B cell (primary cell): ENCODE results near the gene PCDHA1. TPM values are rescaled to one million over a fixed set of nuclear protein-coding genes. Genes with fewer than 3 reads are reported as not detected.

ENCODE experiments used
- ATAC-seq: fragments of 200-7000 bp; cut with Tn5 transposase; one replicate; pipeline ENCODE4 v1.10.0; 2021; ENCODE audit warnings: low read depth, mild to moderate bottlenecking, moderate number of reproducible peaks, moderate library complexity
- CTCF ChIA-PET: fragments of 350-600 bp; sonication (Branson Sonifier 250); formaldehyde crosslinking; loops from one replicate; lab custom pipeline; 2021; ENCODE audit warnings: antibody characterized with exemption, inconsistent platforms; lab: Charles Lee
- POLR2A ChIA-PET: fragments of 350-600 bp; sonication (Branson Sonifier 250); formaldehyde crosslinking; loops from one replicate; lab custom pipeline; 2021; ENCODE audit warnings: antibody characterized with exemption; lab: Charles Lee
- DNase-seq: peaks from one replicate; pipeline ENCODE4 v3.0.0; 2013
- H2AFZ ChIP-seq: 2 replicates; pipeline ENCODE4 v1.6.1; 2012; ENCODE audit warnings: mild to moderate bottlenecking, low read depth, low read length; ENCODE audit not compliant: insufficient read depth, poor library complexity, severe bottlenecking
- H3K27ac ChIP-seq, 2 donors: 1 replicate in 1 of 2; 2 replicates in 1 of 2; pipeline ENCODE4 v1.5.1; 2012 to 2013; ENCODE audit warnings: low read length in 2 of 2, mild to moderate bottlenecking in 2 of 2, moderate library complexity in 1 of 2
- H3K27me3 ChIP-seq, 4 experiments: fragments of 200-600 bp in 1 of 4; sonication (generic) in 1 of 4; replicated peaks in 1 of 4; 1 replicate in 2 of 4; 2 replicates in 2 of 4; pipeline versions ENCODE4 v1.6.1 to v1.7.0; 2013 to 2016; ENCODE audit warnings: low read length in 3 of 4, mild to moderate bottlenecking in 2 of 4, mixed read lengths in 1 of 4, moderate library complexity in 1 of 4; ENCODE audit not compliant: insufficient read depth in 4 of 4, control insufficient read depth in 3 of 4; ENCODE audit errors: control extremely low read depth in 1 of 4
- H3K36me3 ChIP-seq, 2 experiments: replicated peaks in 1 of 2; 1 replicate in 1 of 2; 2 replicates in 1 of 2; pipeline versions ENCODE4 v1.6.1 to v1.7.1; 2013; ENCODE audit warnings: low read length in 1 of 2; ENCODE audit not compliant: insufficient read depth in 2 of 2, control insufficient read depth in 1 of 2; ENCODE audit errors: control extremely low read depth in 1 of 2, extremely low read depth in 1 of 2
- H3K4me1 ChIP-seq, 2 donors: fragments of 200-600 bp in 1 of 2; sonication (generic) in 1 of 2; 1 replicate in 1 of 2; 2 replicates in 1 of 2; pipeline versions ENCODE4 v1.5.1 to v1.6.1; 2013 to 2017; ENCODE audit warnings: low read length in 2 of 2; ENCODE audit not compliant: control insufficient read depth in 2 of 2, insufficient read depth in 2 of 2
- H3K4me2 ChIP-seq: replicated peaks from 2 replicates; pipeline ENCODE3; 2012; ENCODE audit warnings: mild to moderate bottlenecking, low read depth, low read length; ENCODE audit not compliant: poor library complexity, severe bottlenecking
- H3K4me3 ChIP-seq, 5 experiments: fragments of 200-600 bp in 1 of 5; sonication (generic) in 1 of 5; 1 replicate in 3 of 5; 2 replicates in 2 of 5; pipeline versions ENCODE4 v1.5.1 to v1.7.0; 2011 to 2016; ENCODE audit warnings: low read length in 4 of 5, mild to moderate bottlenecking in 4 of 5, low read depth in 2 of 5, control low read depth in 1 of 5, moderate library complexity in 1 of 5; ENCODE audit not compliant: insufficient read depth in 1 of 5; ENCODE audit errors: control extremely low read depth in 1 of 5, extremely low read depth in 1 of 5
- H3K79me2 ChIP-seq: fragments of 200-600 bp; sonication (generic); one replicate; pipeline ENCODE4 v1.6.0; 2016; ENCODE audit warnings: low read length; ENCODE audit not compliant: control insufficient read depth, insufficient read depth
- H3K9ac ChIP-seq: fragments of 200-600 bp; sonication (generic); 2 replicates; pipeline ENCODE4 v1.6.1; 2017; ENCODE audit warnings: mild to moderate bottlenecking, low read length, moderate library complexity
- H3K9me3 ChIP-seq, 3 donors: one replicate each; pipeline versions ENCODE4 v1.6.1 to v1.7.1; 2013; ENCODE audit warnings: low read length in 2 of 3; ENCODE audit not compliant: control insufficient read depth in 2 of 3, insufficient read depth in 1 of 3; ENCODE audit errors: control extremely low read depth in 1 of 3
- H4K20me1 ChIP-seq: 2 replicates; pipeline ENCODE4 v1.6.0; 2012; ENCODE audit warnings: mild to moderate bottlenecking, low read length; ENCODE audit not compliant: insufficient read depth, control insufficient read depth, poor library complexity, severe bottlenecking
- H3K27ac Mint-ChIP-seq: one replicate; pipeline ENCODE4 v1.8.0; 2021; ENCODE audit warnings: mixed read lengths
- H3K27me3 Mint-ChIP-seq: one replicate; pipeline ENCODE4 v1.8.0; 2021; ENCODE audit warnings: mixed read lengths
- H3K4me1 Mint-ChIP-seq: one replicate; pipeline ENCODE4 v1.8.0; 2021; ENCODE audit warnings: mixed read lengths
- H3K4me3 Mint-ChIP-seq: one replicate; pipeline ENCODE4 v1.8.0; 2021; ENCODE audit warnings: mixed read lengths
- H3K9me3 Mint-ChIP-seq: one replicate; pipeline ENCODE4 v1.8.0; 2022; ENCODE audit warnings: mixed read lengths; ENCODE audit not compliant: insufficient read depth
- EZH2 ChIP-seq: IDR thresholded peaks from 2 replicates; pipeline ENCODE4 v1.6.1; 2012; ENCODE audit warnings: borderline replicate concordance, low read depth, mild to moderate bottlenecking, moderate library complexity, low read length; ENCODE audit not compliant: insufficient read depth, poor library complexity, severe bottlenecking
- WGBS: methylation state at CpG from one replicate; pipeline ENCODE4 v1.1.5; 2013; ENCODE audit warnings: missing lambda C conversion rate; ENCODE audit not compliant: insufficient coverage; 5-methylcytosine and 5-hydroxymethylcytosine counted together
- intact Hi-C: fragments of 100-400 bp; cut with micrococcal nuclease; formaldehyde crosslinking; loops from one replicate; pipeline ENCODE4 v1.10.0; 2022
- polyA plus RNA-seq: library from polyadenylated mRNA; depleted of rRNA; stranded (reverse); fragments of >200 nt; gene quantifications from 2 replicates; pipeline ENCODE4 v1.2.3, GENCODE V29; 2012
- total RNA-seq, 2 donors: library from RNA; stranded (reverse); fragments of 120-200 nt in 1 of 2; gene quantifications; 1 replicate in 1 of 2; 2 replicates in 1 of 2; pipeline versions ENCODE4 v1.2.3 to v1.2.4, GENCODE V29; 2013 to 2022
- TF ChIP-seq, protein P1 (sequence below): fragments of 200-600 bp; IDR thresholded peaks from one replicate; pipeline ENCODE4 v1.8.0; 2022; ENCODE audit warnings: antibody characterized with exemption, mild to moderate bottlenecking

Gene PCDHA1
- total and polyA plus RNA-seq, 2 donors (not counting 1 experiment from before 2014, with no cell fraction given) = not detected

DNA sequence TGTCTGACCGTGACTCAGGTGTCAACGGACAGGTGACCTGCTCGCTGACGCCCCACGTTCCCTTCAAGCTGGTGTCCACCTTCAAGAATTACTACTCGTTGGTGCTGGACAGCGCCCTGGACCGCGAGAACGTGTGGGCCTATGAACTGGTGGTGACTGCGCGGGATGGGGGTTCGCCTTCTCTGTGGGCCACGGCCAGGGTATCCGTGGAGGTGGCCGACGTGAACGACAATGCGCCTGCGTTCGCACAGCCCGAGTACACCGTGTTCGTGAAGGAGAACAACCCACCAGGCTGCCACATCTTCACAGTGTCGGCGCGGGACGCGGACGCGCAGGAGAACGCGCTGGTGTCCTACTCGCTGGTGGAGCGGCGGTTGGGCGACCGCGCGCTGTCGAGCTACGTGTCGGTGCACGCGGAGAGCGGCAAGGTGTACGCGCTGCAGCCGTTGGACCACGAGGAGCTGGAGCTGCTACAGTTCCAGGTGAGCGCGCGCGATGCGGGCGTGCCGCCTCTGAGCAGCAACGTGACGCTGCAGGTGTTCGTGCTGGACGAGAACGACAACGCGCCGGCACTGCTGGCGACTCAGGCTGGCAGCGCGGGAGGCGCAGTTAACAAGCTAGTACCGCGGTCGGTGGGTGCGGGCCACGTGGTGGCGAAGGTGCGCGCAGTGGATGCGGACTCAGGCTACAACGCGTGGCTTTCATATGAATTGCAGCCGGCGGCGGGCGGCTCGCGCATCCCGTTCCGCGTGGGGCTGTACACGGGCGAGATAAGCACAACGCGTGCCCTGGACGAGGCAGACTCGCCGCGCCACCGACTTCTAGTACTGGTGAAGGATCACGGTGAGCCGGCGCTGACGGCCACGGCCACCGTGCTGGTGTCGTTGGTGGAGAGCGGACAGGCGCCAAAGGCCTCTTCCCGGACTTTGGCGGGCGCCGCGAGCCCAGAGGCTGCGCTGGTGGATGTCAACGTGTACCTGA is 84.6 kb downstream of the PCDHA1 start:
- intact Hi-C loops = no loop called here
- Histone ChIP-seq H4K20me1 (no peaks in the 10 kb centered on the region), H3K9me3 (peaks cover 4 to 29% (median 9%) of the 10 kb centered on the region in 3 donors), H3K36me3 (no peaks in the 10 kb centered on the region), H3K4me2 (no peak overlapping the region), H2AFZ (no peak overlapping the region), H3K9ac (no peak overlapping the region), H3K27ac (no peak overlapping the region), H3K4me3 (no peak overlapping the region), H3K79me2 (no peaks in the 10 kb centered on the region), H3K4me1 (no peaks in the 10 kb centered on the region), H3K27me3 (peaks cover 0 to 12% (median 7%) of the 10 kb centered on the region in 4 experiments)
- TF ChIP-seq EZH2 = no peak
- TF ChIP-seq, protein P1, sequence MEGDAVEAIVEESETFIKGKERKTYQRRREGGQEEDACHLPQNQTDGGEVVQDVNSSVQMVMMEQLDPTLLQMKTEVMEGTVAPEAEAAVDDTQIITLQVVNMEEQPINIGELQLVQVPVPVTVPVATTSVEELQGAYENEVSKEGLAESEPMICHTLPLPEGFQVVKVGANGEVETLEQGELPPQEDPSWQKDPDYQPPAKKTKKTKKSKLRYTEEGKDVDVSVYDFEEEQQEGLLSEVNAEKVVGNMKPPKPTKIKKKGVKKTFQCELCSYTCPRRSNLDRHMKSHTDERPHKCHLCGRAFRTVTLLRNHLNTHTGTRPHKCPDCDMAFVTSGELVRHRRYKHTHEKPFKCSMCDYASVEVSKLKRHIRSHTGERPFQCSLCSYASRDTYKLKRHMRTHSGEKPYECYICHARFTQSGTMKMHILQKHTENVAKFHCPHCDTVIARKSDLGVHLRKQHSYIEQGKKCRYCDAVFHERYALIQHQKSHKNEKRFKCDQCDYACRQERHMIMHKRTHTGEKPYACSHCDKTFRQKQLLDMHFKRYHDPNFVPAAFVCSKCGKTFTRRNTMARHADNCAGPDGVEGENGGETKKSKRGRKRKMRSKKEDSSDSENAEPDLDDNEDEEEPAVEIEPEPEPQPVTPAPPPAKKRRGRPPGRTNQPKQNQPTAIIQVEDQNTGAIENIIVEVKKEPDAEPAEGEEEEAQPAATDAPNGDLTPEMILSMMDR = no peak
- POLR2A ChIA-PET = no interaction called here
- H3K27ac Mint-ChIP-seq = no peak overlapping the region
- CTCF ChIA-PET = no interaction called here
- ATAC-seq (no peak), DNase-seq (no peak)
- H3K4me3 Mint-ChIP-seq = no peak overlapping the region
- peaks cover 9% of the 10 kb centered on the region for H3K27me3 Mint-ChIP-seq
- WGBS = 63% methylated on average over 114 of the region's 114 CpGs
- H3K4me1 Mint-ChIP-seq = no peaks in the 10 kb centered on the region
- H3K9me3 Mint-ChIP-seq = no peaks in the 10 kb centered on the region
